Measurements from ENCODE around the gene ADCK1. TPM values are rescaled to one million over a fixed set of nuclear protein-coding genes. Genes with fewer than 3 reads are reported as not detected.

The ADCK1 gene
- total and polyA plus RNA-seq, 9 of the 15 experiments (the other 6 are each of a cell fraction or from before 2014, with no cell fraction given), result 2.8 to 8.9 (median 4.3) TPM

DNA sequence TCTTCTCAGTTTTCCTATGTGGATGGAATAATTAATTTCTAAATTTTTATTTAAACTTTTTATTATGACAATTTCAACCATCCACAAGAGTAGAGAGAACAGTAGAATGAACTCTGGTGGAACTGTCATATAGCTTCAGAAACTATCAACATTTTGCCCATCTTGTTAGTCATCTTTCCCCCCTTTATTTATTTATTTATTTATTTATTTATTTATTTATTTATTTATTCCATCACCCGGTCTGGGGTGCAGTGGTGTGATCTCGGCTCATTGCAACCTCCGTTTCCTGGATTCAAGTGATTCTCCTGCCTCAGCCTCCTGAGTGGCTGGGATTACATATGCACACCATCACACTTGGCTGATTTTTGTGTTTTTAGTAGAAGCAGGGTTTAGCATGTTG lies 23.5 kb downstream of the ADCK1 start (continued):
- TF ChIP-seq ATF3 (IDR thresholded peaks at IDR 0.05) (no peak), ATF3 (CRISPR knock-in tag; conservative IDR thresholded peaks at IDR 0.05) (no peak), TFAM (CRISPR knock-in tag; conservative IDR thresholded peaks at IDR 0.05) (no peak), ZNF124 (CRISPR knock-in tag; IDR thresholded peaks at IDR 0.05) (no peak), MED1 (CRISPR knock-in tag; IDR thresholded peaks at IDR 0.05; ENCODE audit: borderline replicate concordance) (no peak), CHAMP1 (IDR thresholded peaks at IDR 0.05) (no peak), ZC3H8 (IDR thresholded peaks at IDR 0.05) (no peak), PHF8 (IDR thresholded peaks at IDR 0.05; ENCODE audit: borderline replicate concordance, low read length) (no peak), ZNF3 (CRISPR knock-in tag; IDR thresholded peaks at IDR 0.05) (no peak), SAFB (IDR thresholded peaks at IDR 0.05; ENCODE audit: borderline replicate concordance, low read depth, low read length) (no peak), ZNF146 (CRISPR knock-in tag; IDR thresholded peaks at IDR 0.05; ENCODE audit: unreplicated experiment) (no peak)

Measured in K562 (cell line).